GM19023 (cell line): Measurements from ENCODE around the gene ALDH1L1.

Experiments
- ATAC-seq: cut with Tn5 transposase; IDR thresholded peaks from one replicate; pipeline ENCODE4 v1.9.1; 2021; ENCODE audit warnings: mild to moderate bottlenecking, moderate library complexity; ENCODE audit not compliant: unreplicated experiment

ALDH1L1 gene

GRCh38 chr3:126197343-126197742, 17.0 kb upstream of the ALDH1L1 start:
- ATAC-seq = no peak

- ATAC-seq = no peak
These were observed 14.4 kb upstream of the ALDH1L1 start for GRCh38 chr3:126194713-126195305.

GRCh38 chr3:126191246-126191645, 10.9 kb upstream of the ALDH1L1 start:
- no peak for ATAC-seq

- ATAC-seq = no peak
These were observed 7.5 kb upstream of the ALDH1L1 start for GRCh38 chr3:126187920-126188319.

DNA sequence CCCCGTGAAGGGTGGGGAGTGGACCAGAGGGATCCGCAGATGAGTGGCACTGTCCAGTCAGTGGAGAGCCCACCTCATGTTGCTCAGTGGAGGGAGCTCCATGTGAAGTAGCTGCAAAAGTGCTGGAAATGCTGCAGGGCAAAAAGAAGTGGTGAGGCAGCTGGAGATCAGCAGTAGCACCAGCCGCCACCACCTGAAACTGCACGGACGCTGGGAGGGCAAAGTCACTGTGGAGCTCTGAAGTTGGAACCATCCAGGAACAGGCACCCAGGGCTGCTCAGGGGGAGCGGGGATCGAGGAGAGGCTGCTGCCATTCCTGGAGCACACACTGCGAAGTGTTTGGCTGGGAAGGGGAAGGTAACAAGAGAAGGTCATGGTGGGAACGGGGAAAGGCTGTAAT, 6.4 kb upstream of the ALDH1L1 start:
- no peak for ATAC-seq

- ATAC-seq = no peak
These were observed 5.9 kb upstream of the ALDH1L1 start for GRCh38 chr3:126186271-126186670.

DNA sequence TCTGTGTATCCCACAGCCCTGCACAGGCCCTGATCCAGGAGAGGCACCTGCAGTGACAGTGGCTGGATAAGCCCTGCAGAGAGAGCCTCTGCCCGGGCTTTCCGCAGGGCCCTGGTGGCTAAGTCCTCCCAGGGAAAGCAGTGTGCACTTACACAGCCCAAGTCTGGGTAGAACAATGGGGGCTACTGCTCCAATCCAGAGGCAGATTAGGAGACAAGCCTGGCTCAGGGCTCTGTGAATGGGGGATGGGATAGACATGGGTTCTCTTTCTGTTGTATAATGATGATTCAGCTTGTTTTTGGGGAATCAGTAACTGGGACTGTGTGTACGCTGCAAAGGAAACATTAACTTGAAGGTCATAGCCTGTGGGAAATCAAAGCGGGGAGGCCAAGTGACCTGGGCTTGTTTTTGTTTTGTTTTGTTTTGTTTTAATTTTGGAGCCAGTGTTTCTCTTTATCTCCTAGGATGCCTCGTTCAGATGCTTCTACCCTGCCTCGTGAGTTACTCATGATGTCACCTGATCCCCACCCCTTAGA, 4.1 kb upstream of the ALDH1L1 start:
- no peak for ATAC-seq

DNA sequence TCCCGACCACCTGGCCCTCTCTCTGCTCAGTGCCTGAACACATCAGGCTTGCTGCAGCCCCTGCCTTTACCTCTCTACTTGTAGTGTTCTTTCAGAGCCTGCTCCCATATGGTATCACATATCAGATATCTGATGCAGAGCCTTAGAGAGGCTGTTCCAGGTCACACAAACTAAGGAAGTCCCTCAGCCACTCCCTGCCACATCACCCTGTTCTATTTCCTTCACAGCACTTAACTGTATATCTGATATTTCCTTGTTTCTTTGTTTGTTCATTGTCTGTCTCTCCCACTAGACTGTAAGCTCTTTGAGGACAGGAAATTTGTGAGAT, 976 bp upstream of the ALDH1L1 start:
- no peak for ATAC-seq

DNA sequence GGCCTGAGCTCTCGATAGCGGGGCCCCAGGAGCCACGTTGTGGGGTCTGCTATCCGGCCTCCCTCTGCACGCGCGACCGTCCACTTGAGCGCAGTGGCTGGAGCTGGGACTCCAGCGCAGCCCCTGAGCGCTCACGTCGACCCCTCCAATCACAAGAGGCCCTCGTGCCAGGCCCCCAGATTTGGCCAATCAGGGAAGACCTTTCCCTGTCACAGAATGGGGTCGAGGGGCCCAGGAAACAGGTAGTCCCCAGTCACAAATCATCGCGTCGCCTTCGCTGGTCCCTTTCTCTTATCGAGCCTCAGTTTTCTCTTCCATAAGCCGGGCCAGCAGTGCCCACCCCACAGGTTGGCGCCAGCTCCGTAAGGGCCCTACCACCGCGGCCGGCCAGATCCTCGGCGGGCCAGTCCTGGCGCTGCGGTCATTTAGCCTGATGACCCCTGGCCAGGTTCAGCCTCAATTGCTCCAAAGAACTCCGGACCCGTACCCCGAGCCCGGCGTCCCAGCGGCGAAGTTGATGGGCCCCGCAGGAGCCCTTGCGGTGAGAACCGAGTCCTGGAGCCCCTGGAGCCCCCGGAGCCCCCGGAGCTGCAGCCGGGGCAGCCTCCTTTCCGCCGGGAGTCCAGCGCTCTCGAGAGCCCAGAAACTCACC, 435 bp downstream of the ALDH1L1 start:
- no peak for ATAC-seq

DNA sequence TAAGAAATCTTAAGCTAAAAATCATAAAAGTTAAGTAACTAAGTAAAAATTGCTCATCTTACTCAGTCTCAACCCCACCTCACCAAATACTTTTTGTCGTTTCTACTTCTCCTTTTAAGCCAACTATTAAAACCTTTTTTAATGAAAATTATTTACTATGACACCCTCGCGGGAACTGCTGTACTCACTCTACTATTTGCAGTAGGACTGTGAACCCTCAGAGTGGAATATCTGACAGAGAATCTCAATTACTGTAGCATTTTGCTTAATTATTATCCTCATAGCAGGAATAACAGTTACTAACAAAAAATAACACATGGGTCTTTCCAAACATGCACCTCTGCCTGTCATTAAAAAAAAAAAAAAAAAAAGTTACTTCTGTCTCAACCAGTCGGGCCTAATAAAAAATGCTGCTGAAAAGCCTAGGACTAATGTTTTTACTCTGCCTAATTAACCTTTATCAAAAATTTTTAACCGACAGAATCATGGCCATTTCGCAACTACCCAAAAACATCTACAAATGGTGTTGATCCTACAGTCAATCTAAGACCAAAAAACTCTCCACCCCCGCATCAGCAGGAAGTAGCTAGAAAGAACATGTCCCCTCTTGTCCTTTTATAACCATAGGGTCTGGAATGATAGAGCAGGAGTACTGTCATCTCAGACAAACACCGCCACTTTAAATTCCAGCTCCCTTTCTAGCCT, 10.2 kb downstream of the ALDH1L1 start:
- ATAC-seq = no peak

DNA sequence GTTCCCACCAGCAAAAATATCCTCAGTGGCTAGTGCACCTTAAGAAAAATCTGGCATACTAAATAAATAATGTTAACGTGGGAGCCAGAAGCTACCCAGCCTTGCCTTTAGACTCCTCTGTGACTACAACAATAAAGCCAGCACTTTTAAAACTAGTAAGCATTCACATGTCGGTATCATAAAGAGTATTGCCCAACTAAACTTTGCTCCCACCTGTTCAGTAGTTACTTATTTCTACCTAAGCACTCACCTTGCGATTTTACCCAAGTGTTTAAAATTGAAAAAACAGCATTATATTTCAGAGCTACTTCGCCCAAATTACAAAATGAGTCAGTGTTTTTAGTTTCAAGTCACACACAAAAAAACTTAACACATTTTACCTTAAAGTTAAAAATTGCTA, 12.8 kb downstream of the ALDH1L1 start:
- no peak for ATAC-seq

DNA sequence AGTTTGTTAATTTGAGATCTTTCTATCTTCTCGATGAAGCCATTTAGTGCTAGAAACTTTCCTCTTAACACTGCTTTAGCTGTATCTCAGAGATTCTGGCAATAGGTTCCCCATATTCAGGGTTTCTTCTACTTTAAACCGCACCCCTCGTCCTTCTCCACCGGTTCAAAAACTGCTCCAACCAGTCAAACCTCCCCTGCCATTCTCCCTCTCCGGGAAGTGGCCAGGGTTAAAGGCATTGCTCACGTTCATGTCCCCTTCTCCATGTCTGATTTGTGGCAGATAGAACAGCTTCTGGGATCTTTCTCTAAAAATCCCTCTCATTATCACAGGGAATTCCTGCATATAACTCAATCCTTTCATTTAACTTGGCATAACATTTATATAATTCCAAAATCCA, 14.4 kb downstream of the ALDH1L1 start:
- no peak for ATAC-seq

GRCh38 chr3:126161309-126161708, 19.1 kb downstream of the ALDH1L1 start:
- no peak for ATAC-seq

- ATAC-seq = no peak
These were observed 19.9 kb downstream of the ALDH1L1 start for GRCh38 chr3:126160243-126161210.

DNA sequence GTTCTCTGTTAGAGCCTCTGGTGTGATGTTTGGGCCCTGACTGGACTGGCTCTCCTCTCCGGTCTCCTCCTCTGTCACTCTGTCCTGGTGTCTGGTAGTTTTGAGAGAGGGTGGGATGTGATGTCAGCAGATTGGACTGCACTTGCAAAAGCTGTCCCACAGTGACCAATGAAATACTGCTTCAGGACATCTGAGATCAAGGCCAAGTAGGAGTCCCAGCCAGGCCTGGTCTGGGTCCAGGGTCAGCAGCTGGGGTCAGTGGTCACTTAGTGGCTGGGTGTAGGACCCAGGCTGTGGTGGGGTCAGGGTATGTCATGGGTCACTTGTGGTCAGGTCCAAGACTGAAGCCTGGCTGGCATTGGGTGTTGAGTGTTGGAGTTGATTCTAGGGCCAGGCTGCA, 20.9 kb downstream of the ALDH1L1 start:
- no peak for ATAC-seq

DNA sequence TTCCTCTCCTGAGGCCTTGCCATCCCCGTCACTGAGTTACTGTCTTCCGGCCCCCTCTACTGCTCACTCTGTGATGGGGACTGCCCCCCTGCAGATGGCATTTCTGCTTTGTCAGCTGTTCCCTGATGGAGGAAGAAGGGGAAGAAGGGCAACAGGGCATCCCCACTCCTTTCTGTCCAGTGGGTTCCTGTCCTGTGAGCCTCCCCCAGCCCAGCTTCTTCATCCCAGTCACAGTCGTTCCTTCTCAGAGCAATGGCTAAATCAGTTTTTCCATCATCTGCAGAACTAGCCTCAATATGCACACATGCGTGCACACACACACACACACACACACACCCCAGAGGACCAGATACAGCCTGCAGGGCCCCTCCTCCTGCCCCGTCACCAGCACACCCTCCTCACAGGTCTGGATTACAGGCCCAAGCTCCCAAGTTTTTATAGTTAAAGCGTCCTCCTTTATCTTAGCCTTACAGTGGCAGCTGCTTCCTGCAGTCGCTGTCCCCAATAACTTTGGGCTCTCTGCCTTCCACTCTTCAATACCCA, 21.4 kb downstream of the ALDH1L1 start:
- ATAC-seq = no peak

- ATAC-seq = no peak
These were observed 22.1 kb downstream of the ALDH1L1 start for GRCh38 chr3:126158016-126158911.

- no peak for ATAC-seq
These were observed 23.2 kb downstream of the ALDH1L1 start for GRCh38 chr3:126157083-126157768.

DNA sequence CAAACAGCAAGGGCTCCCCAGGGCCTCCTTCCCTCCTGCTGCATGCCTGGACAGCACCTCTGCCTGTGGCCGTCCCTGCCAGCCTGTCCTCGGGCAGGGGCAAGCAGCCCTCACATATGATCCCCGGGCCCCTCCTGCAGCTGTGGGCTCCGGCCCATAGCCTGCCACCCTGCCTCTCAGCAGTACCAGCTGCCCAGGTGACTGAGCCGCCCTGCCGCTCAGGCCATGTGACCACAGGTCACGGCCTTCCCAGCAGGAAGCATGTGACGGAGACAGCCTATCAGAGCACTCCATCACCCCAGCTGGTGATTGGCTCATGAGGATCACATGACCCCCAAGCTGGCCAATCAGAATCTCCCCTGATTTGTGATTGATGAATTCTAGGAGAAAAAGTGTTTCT, 23.9 kb downstream of the ALDH1L1 start:
- ATAC-seq = no peak
